Erythroblast (primary cell): ENCODE results near the gene FSTL4.

Source experiments
- GATA1 ChIP-seq: IDR thresholded peaks from 2 replicates; pipeline ENCODE4 v1.6.1; 2011; ENCODE audit warnings: low read depth, mild to moderate bottlenecking, control low read depth, low read length, moderate library complexity
- POLR2A ChIP-seq: IDR thresholded peaks from 2 replicates; pipeline ENCODE4 v1.6.1; 2011; ENCODE audit warnings: mild to moderate bottlenecking, low read length

GRCh38 chr5:133235696-133236426 lies 376.5 kb downstream of the FSTL4 start:
- TF ChIP-seq POLR2A, result no peak
- TF ChIP-seq GATA1, result no peak
